NCI-H2196 (cell line): ENCODE results near the gene KCND3.
A peak's percentile ranks its signal among the peaks of the same experiment; 100 is the strongest.

Experiments
- DNase-seq: peaks from one replicate; lab custom pipeline; 2025; ENCODE audit not compliant: unreplicated experiment; lab: John Stamatoyannopoulos, UW

The KCND3 gene

DNA sequence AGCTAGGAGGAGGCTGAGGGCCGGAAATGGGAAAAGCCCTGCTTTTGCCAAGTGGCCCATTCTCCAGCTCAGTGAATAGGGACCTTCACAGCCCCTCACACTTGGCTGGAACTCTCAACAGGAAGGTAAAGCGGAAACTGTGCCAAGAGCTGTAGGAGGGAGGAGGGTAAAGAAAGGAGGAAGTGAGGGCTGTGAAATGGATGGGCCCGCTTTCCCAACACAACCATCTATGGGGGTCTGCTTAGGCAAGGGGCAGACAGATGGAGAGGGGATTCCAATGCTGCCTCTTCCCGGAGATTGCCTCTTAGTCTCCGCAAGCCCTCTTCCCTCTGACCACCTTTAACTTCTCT is 255.5 kb downstream of the KCND3 start:
- no peak for DNase-seq

DNA sequence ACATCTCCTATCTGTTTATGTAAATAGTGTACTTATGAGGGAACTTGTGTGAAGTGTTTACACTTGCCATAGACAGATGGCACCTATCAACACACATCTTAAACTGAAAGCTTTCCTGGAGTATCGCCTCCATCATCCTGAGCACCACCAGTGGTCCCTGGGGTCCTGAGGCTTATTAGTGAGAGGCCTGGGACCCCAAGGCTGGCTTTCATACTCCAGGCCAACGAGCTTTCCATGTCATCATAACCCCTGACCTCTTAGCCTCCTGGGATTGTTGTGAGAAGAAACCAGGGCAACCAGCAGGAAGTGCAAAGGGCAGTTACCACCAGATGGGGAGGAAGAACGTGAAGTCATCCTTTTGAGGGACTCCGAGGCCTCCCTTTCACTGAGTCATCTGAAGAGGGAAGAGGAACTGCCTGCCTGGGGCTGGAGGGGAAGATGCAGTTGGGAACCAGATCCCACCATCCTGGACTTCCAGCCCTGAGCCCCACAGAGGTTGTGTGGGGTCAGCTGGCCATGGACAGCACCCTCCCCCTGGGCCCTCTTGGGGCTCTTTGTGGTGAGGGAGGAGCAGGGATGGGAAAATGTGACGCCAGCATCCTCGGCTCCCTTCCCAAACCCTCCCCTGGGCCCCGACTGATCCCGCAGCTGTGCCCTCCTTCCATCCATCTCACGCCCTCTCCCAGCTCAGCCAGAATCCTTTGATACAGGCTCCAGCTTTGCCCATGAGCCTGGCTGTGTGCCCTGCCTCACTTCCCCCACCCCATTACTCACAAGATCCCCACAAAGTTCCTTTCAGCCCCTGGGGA is 256.1 kb downstream of the KCND3 start:
- DNase-seq, result no peak

DNA sequence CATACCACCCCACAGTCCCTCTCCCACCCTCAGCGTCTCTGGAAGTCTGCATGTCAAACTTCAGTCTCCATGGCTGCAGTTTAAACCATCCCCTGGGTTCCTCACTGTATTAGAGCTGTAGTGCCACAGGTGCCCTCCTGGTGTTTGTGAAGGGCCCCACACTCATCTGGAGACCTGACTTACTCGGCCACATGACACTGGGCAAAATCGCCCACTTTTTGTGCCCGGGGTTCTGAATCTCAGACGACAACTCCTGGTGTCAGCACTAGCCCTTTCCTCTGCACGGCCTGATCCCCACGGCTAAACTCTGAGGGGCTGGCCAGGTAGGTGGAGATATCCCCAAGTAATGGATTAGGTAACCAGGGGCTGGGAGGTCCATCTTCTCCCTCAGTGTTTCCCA is 256.8 kb downstream of the KCND3 start:
- DNase-seq, result no peak

DNA sequence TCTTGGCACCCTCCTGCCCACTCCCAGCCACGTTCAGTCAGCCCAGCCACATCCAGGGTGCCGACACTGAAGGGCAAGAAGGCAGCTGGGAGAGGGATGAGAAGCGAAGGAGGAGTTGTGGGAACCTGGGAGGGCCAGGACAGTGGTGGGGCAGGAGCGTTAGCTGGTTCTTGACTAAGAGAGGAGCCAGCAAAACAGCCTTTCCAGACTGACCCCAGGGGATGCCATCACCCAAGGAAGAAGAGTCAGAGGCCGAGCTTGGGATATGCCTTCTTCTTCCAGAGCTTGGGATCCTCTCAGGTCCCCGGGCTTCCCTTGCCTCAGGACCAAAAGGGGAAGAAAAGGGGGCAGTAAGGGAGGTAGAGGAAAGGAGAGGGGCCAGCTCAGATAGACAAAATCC is 257.5 kb downstream of the KCND3 start:
- DNase-seq, result no peak

DNA sequence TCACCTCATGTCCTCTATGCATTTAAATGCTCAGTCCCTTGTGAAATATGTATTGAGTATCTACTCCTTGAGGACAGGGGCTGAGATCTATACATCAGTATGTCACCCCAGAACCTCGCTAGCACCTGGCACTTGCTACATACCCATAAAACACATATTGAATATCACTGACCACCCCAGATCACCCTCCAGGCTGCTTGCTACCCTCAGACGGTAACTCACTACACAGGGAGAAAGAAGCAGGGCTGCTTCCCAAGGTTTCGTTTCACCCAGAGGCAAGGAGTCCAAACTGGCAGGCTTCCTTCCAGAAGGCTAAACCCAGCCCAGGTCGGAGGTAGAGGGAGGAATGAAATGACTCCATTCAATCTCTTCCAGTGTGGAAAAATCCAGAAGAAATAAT is 258.8 kb downstream of the KCND3 start:
- DNase-seq, result no peak

DNA sequence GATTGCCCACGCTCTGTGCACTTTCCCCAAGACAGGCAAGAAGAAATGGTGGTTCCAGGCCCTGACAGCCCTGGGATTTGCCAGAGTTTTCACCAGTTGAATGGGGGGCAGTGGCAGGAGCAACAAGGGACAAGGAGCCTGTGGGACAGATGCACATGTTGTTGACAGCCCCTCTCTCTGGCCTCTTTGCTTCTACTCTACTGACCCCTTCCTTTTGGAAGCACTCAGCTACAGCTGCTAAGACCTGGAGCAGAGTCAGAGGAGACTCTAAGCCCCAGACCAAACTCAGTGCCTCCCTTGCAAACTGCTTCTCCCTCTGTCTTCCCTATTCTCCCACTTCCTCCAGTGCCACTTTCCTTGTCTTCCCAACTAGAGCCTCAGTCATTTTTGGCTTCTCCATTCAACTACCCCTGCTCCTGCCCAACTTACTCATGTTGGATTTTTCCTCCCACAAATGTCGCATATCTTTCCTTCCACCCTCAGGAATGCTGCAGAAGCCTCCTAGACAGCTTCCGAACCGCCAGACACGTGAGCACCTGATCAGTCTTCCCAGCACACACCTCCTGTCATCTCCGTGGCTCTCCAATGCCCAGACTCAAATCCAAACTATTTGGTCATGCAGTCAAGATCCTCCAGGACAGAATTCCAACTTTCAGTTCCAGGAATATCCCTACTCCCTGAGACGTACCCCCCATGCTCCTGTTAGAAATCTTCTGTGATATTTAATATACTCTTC is 259.4 kb downstream of the KCND3 start:
- no peak for DNase-seq

DNA sequence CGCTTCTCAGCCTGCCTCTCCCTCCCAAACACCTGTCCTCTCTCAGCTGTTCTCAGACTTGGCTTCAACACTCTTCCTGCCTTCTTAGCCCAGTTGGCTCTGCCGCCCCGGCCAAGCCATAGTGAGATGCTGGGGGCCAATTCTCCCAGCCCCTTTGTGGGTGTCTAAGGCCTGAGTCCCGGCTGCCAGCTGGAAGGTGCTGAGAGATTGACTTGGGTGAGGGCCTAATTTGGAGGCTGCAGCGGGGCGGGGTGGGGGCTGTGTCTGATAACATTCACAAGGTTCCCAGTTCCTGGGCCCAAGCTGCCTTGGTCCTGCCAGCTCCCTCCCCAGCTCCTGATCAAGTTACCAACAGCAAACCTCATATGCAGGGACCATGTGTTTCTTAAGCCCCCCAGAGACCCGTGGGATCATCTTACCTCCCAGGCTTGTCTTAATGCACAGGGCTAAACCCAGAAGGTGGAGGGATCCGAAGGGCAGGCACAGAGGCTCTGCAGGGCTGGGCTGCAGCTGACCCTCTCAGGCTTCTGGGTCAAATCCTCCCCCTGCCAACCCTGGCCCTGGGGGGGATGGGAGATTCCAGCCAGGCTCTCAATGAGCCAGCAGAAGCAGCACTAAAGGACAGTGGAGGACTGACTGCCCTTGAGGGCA is 260.1 kb downstream of the KCND3 start:
- peak; percentile 22 for DNase-seq

DNA sequence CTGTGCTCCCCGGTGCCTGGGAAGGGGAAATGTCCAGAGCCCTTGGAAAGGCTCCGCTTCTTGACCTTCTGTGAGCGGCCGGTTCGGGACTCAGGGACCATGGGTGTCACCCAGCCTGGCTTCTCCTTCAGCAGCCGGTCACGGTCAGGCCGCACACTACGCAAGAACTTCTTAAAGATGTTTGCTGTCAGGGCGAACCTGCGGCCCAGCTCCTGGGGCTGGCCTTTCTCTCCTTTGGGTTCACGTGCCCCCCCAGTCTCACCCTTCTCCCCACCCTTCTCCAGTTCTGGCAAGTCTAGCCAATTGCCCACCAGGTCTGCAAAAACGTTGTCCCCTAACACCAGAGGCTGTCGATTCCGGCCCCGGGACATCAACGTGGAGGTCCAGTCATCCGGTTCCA is 262.4 kb downstream of the KCND3 start:
- DNase-seq, result no peak

DNA sequence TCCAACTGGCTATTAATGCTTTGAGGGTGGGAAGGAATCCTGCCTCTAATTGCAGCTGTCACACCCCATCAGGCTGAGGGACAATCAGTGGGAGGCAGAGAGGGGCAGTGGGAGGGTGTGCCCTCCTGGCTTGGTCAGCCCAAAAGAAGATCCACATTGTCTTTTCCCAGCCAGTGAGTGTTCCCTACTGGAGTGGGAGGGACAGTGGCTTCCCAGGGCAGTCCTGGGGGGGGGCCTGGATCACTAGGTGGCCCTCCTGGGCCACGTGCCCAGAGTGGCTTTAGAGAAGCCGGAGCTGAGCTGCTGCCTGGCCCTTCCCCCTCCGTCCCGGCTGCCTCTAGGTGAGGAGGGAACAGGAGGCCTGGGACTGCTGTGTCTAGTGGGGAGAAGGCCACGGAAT is 264.3 kb downstream of the KCND3 start:
- DNase-seq, result peak; percentile 14

DNA sequence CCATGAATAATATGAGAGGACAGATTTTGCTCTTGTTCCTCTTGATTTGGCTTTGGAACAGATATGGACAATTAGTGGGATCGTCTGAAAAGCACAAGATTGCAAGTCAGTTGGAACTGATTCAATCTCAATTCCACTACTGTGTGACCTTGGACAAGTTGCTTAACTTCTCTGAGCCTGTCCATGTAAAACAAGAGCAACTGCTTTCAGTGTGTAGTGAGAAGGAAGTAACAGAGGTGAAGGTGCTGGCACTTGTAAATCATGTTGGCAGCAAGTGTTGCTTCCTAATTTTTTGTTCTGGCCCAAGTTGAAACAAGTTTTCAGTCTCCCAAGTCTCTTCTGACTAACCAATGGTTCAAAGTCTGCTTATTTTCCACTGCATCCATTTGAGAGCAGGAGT is 265.6 kb downstream of the KCND3 start:
- no peak for DNase-seq

DNA sequence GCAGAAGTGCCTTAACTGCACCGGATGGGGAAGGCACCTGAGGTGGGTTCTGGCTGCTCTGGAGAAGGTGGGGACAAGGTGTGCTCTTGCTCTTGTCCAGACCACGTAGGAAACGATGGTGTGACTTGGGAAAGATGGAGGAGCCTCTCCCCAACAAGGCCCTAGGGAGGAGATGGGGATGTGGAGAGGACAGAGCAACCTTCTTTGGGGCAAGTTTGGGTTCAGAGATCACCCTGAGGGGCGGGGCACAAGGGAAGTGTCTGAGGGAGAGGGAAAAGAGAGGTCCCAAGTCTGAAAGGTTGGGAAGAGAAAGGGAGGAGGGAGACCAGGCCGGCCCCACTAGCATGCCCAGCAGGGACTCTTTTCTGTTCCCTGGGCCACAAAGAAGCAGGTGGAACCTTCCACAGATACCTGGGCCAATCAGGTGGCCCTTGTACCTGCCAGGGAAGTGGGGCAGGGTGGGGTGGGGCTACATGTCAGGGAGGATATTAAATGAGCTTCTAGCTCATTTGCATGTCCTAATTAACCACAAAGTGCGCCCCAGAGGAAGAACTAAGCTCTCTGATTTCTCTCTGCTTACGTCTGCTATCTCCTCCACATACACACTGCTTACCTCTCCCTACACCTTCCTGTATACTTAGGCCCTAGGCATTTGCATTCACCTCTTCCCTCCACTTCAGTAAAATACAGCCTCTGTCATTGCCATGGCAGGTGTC is 266.2 kb downstream of the KCND3 start:
- no peak for DNase-seq

DNA sequence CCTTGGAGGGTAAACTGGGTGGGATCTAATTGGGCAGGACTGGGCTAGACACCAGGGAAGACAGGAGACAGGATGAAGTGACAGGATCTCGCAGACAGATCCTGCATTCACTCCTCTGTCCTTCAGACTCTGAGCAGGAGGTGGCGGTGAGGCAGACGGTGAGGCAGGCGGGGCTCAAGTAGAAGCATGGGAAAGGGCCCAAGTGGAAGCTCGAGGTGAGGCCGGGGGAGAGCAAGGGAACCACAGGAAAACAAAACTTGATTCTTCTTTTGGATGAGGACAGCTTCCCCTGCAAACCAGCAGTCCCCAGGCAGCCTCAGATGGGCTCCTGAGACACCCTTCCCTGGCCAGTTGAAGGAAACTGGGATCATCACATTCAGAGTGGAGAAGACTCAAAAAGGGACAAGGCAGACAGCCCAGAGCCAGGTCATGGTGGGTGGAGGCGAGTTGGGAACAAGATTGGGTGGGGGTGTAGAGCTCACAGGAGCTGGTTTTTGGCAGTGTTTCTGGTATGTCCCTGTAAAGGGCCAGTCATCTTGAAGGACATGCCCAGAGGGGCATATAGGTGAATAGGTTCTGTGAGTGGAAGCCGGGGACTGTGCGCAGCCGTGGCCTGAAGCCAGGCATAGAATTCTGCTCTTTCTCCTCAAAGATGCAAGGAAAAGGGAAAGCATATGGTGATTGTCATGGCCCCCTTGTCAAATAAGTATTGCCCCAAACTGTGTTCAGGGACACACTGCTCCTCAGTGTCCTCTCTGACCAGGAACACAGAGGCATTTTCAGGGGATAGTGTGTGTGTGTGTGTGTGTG is 268.3 kb downstream of the KCND3 start:
- DNase-seq, result no peak
